A549 (cell line): ENCODE measurements around the gene THRAP3.

Experiments used
- CHD2 ChIP-seq: fragments of 150-350 bp; IDR thresholded peaks from 2 replicates; pipeline ENCODE4 v1.6.1; 2014; ENCODE audit warnings: low read length; ENCODE audit not compliant: partially characterized antibody
- EP300 ChIP-seq, 2 experiments: fragments of >200 bp; sonication (Bioruptor Twin); formaldehyde crosslinking; IDR thresholded peaks; 2 replicates in 1 of 2; 3 replicates in 1 of 2; pipeline ENCODE4 v1.6.1; 2016 to 2017
- ESRRA ChIP-seq: fragments of 150-350 bp; IDR thresholded peaks from 2 replicates; pipeline ENCODE4 v1.6.1; 2014; ENCODE audit warnings: mild to moderate bottlenecking, low read length, borderline replicate concordance
- HDAC2 ChIP-seq: fragments of 200-600 bp; sonication (generic); IDR thresholded peaks from 2 replicates; pipeline ENCODE4 v1.6.1; 2016
- JUN ChIP-seq, 2 experiments: fragments of >200 bp; sonication (Bioruptor Twin); formaldehyde crosslinking; IDR thresholded peaks; 2 replicates in 1 of 2; 3 replicates in 1 of 2; pipeline ENCODE4 v1.6.1; 2016 to 2017
- MAFK ChIP-seq: fragments of 450-650 bp; IDR thresholded peaks from 2 replicates; pipeline ENCODE4 v1.6.1; 2014; ENCODE audit not compliant: partially characterized antibody
- MAZ ChIP-seq: fragments of 150-350 bp; IDR thresholded peaks from 2 replicates; pipeline ENCODE4 v1.6.1; 2014; ENCODE audit warnings: antibody characterized with exemption, low read depth, low read length, borderline replicate concordance
- RFX5 ChIP-seq: fragments of 450-650 bp; IDR thresholded peaks from 2 replicates; pipeline ENCODE4 v1.7.1; 2014; ENCODE audit warnings: antibody characterized with exemption, mild to moderate bottlenecking, moderate library complexity
- ZC3H11A ChIP-seq: fragments of 450-650 bp; IDR thresholded peaks from 2 replicates; pipeline ENCODE4 v1.6.1; 2014; ENCODE audit warnings: antibody characterized with exemption, mild to moderate bottlenecking
- TF ChIP-seq, protein P1 (sequence below): fragments of >200 bp; sonication (Bioruptor Twin); formaldehyde crosslinking; IDR thresholded peaks from 3 replicates; pipeline ENCODE4 v1.5.1; 2016

DNA sequence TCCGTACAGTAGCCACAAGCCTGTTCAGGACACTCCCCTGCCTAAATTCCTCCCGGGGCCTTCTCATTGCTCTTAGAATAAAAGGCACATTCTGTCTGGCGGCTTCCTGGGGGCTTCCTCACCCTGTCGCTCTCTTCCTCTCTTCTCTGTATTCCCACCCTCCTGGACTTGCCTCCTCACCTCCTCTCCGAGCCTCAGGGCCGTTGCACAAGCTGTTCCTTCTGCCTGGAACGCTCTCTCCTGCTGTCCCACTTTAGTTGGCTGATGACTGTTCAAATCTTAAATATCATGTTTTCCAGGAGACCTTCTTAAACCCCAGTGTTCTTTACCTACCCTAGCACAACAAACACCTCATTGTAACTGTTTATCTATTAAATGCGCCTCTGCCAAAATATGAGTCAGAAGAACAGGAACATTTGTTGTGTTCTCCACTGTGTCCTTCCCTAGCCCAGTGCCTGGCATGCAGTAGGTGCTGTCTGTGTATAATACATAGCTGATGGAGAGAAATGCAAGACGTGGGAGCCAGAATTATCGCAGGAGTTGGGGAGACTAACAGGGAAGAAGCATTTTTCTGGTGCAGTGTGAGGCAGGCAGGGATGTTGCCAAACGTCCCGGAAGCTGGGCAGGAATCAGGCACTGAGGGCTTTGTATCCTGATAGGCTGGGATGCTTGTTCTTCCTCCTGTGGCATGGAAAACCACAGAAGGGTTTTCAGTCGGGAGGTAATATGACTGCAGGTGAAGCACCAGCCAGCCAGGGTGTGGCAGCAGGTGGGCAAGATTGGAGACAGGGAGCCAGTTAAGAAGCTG, 24.1 kb upstream of the THRAP3 start:
- TF ChIP-seq MAFK: no peak
- TF ChIP-seq, protein P1, sequence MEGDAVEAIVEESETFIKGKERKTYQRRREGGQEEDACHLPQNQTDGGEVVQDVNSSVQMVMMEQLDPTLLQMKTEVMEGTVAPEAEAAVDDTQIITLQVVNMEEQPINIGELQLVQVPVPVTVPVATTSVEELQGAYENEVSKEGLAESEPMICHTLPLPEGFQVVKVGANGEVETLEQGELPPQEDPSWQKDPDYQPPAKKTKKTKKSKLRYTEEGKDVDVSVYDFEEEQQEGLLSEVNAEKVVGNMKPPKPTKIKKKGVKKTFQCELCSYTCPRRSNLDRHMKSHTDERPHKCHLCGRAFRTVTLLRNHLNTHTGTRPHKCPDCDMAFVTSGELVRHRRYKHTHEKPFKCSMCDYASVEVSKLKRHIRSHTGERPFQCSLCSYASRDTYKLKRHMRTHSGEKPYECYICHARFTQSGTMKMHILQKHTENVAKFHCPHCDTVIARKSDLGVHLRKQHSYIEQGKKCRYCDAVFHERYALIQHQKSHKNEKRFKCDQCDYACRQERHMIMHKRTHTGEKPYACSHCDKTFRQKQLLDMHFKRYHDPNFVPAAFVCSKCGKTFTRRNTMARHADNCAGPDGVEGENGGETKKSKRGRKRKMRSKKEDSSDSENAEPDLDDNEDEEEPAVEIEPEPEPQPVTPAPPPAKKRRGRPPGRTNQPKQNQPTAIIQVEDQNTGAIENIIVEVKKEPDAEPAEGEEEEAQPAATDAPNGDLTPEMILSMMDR: no peak
- TF ChIP-seq ZC3H11A: no peak
- TF ChIP-seq HDAC2: no peak
- no peak for TF ChIP-seq CHD2
- TF ChIP-seq JUN (IDR thresholded peaks at IDR 0.05): no peak
- no peak for TF ChIP-seq EP300 (IDR thresholded peaks at IDR 0.05)
- TF ChIP-seq MAZ: no peak
- TF ChIP-seq RFX5: no peak
- no peak for TF ChIP-seq ESRRA
